ENCODE measurements around the gene VWA5A. TPM values are rescaled to one million over a fixed set of nuclear protein-coding genes. Genes with fewer than 3 reads are reported as not detected.

Gene VWA5A
- total and polyA plus RNA-seq, 10 of the 15 experiments (the other 5 are each of a cell fraction or from before 2014, with no cell fraction given): 0.45 to 1.6 (median 1.0) TPM

DNA sequence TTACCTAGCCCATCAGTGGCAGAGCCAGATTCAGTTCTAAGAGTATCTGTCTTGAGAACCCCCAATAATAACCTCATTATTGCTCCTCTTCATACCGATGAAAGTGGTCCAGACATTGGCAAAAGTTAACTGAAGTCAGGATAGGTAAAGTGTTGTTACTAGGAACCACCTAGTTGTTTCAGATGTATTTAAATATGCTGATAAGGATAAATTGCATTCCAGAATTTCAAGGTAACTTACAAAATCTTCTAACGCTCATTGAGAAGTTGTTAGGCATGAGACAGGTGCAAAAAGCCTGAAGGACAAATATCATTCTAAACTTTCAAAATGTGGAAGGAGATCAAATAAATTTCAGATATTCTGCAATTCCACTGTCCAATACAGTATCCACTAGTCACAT lies 27.8 kb downstream of the VWA5A start:
- in situ Hi-C loops (cut with MboI): no loop called here
- no peak for DNase-seq (ENCODE audit: low read depth, low spot score)
- Histone ChIP-seq H3K4me3 (no peak overlapping the region), H3K79me2 (ENCODE audit: control insufficient read depth, insufficient read depth, low read length) (no peaks in the 10 kb centered on the region), H3K4me1 (ENCODE audit: control insufficient read depth, insufficient read depth, low read length) (no peaks in the 10 kb centered on the region), H2AFZ (ENCODE audit: control insufficient read depth, low read depth, low read length) (no peak overlapping the region), H4K20me1 (ENCODE audit: control insufficient read depth, insufficient read depth) (no peaks in the 10 kb centered on the region), H3K36me3 (ENCODE audit: control insufficient read depth in 2 of 2, insufficient read depth in 2 of 2, low read length in 1 of 2) (no peaks in the 10 kb centered on the region), H3K9me3 (replicated peaks; ENCODE audit: control insufficient read depth, insufficient read depth, low read length) (no peaks in the 10 kb centered on the region), H3K4me2 (ENCODE audit: control insufficient read depth, insufficient read depth) (no peak overlapping the region), H3K27me3 (replicated peaks in 1 of 2; ENCODE audit: control insufficient read depth in 2 of 2, insufficient read depth in 2 of 2, low read length in 1 of 2) (no peaks in the 10 kb centered on the region), H3K27ac (ENCODE audit: control insufficient read depth, insufficient read depth) (no peak overlapping the region), H3K9ac (ENCODE audit: control insufficient read depth, insufficient read depth, low read length) (no peak overlapping the region)
- ChIA-PET POLR2A (no interaction called here), CTCF (interaction anchor here (1.7 kb wide), 1 partner anchor 51 kb away, joined by 5 read pairs; no protein-coding TSS in a partner anchor), RAD21 (ENCODE audit: unreplicated experiment) (no interaction called here), SMC1A (ENCODE audit: uncharacterized antibody, unreplicated experiment) (interaction anchor here (1.0 kb wide), 1 partner anchor 9 kb away, joined by 3 read pairs; no protein-coding TSS in a partner anchor)
- no peak for TF ChIP-seq RAD21 (IDR thresholded peaks at IDR 0.05; ENCODE audit: insufficient read depth, low read depth, low read length)
- TF ChIP-seq BCL11A (IDR thresholded peaks at IDR 0.05; ENCODE audit: low read depth, low read length): no peak
- TF ChIP-seq, protein P1, sequence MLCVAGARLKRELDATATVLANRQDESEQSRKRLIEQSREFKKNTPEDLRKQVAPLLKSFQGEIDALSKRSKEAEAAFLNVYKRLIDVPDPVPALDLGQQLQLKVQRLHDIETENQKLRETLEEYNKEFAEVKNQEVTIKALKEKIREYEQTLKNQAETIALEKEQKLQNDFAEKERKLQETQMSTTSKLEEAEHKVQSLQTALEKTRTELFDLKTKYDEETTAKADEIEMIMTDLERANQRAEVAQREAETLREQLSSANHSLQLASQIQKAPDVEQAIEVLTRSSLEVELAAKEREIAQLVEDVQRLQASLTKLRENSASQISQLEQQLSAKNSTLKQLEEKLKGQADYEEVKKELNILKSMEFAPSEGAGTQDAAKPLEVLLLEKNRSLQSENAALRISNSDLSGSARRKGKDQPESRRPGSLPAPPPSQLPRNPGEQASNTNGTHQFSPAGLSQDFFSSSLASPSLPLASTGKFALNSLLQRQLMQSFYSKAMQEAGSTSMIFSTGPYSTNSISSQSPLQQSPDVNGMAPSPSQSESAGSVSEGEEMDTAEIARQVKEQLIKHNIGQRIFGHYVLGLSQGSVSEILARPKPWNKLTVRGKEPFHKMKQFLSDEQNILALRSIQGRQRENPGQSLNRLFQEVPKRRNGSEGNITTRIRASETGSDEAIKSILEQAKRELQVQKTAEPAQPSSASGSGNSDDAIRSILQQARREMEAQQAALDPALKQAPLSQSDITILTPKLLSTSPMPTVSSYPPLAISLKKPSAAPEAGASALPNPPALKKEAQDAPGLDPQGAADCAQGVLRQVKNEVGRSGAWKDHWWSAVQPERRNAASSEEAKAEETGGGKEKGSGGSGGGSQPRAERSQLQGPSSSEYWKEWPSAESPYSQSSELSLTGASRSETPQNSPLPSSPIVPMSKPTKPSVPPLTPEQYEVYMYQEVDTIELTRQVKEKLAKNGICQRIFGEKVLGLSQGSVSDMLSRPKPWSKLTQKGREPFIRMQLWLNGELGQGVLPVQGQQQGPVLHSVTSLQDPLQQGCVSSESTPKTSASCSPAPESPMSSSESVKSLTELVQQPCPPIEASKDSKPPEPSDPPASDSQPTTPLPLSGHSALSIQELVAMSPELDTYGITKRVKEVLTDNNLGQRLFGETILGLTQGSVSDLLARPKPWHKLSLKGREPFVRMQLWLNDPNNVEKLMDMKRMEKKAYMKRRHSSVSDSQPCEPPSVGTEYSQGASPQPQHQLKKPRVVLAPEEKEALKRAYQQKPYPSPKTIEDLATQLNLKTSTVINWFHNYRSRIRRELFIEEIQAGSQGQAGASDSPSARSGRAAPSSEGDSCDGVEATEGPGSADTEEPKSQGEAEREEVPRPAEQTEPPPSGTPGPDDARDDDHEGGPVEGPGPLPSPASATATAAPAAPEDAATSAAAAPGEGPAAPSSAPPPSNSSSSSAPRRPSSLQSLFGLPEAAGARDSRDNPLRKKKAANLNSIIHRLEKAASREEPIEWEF (IDR thresholded peaks at IDR 0.05; ENCODE audit: insufficient replicate concordance, low read depth, low read length): no peak
- TF ChIP-seq POLR2AphosphoS5 (IDR thresholded peaks at IDR 0.05; ENCODE audit: low read length): no peak
- TF ChIP-seq ZNF217 (IDR thresholded peaks at IDR 0.05): no peak
- TF ChIP-seq SUZ12 (IDR thresholded peaks at IDR 0.05; ENCODE audit: unreplicated experiment): no peak
- TF ChIP-seq EZH2 (IDR thresholded peaks at IDR 0.05; ENCODE audit: borderline replicate concordance, control insufficient read depth, low read depth, low read length): no peak
- TF ChIP-seq ZZZ3 (IDR thresholded peaks at IDR 0.05; ENCODE audit: control insufficient read depth, insufficient read length, low read depth): no peak
- no peak for TF ChIP-seq SIN3A (IDR thresholded peaks at IDR 0.05; ENCODE audit: low read depth, low read length)
- no peak for TF ChIP-seq EGR1 (IDR thresholded peaks at IDR 0.05; ENCODE audit: borderline replicate concordance in 1 of 2, low read depth in 2 of 2, low read length in 2 of 2)
- TF ChIP-seq TCF3 (IDR thresholded peaks at IDR 0.05; ENCODE audit: borderline replicate concordance, insufficient read depth, low read depth, low read length): no peak
- no peak for TF ChIP-seq STAT1 (conservative IDR thresholded peaks at IDR 0.05)
- TF ChIP-seq, protein P2, sequence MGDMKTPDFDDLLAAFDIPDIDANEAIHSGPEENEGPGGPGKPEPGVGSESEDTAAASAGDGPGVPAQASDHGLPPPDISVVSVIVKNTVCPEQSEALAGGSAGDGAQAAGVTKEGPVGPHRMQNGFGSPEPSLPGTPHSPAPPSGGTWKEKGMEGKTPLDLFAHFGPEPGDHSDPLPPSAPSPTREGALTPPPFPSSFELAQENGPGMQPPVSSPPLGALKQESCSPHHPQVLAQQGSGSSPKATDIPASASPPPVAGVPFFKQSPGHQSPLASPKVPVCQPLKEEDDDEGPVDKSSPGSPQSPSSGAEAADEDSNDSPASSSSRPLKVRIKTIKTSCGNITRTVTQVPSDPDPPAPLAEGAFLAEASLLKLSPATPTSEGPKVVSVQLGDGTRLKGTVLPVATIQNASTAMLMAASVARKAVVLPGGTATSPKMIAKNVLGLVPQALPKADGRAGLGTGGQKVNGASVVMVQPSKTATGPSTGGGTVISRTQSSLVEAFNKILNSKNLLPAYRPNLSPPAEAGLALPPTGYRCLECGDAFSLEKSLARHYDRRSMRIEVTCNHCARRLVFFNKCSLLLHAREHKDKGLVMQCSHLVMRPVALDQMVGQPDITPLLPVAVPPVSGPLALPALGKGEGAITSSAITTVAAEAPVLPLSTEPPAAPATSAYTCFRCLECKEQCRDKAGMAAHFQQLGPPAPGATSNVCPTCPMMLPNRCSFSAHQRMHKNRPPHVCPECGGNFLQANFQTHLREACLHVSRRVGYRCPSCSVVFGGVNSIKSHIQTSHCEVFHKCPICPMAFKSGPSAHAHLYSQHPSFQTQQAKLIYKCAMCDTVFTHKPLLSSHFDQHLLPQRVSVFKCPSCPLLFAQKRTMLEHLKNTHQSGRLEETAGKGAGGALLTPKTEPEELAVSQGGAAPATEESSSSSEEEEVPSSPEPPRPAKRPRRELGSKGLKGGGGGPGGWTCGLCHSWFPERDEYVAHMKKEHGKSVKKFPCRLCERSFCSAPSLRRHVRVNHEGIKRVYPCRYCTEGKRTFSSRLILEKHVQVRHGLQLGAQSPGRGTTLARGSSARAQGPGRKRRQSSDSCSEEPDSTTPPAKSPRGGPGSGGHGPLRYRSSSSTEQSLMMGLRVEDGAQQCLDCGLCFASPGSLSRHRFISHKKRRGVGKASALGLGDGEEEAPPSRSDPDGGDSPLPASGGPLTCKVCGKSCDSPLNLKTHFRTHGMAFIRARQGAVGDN (IDR thresholded peaks at IDR 0.05): no peak
- intact Hi-C loops (cut with micrococcal nuclease; ENCODE audit: unreplicated experiment): no loop called here
- no peak for ATAC-seq
- 63% methylated on average over 2 of the region's 2 CpGs for WGBS (ENCODE audit: insufficient coverage, insufficient replicate concordance, low lambda C conversion rate, missing lambda C conversion rate)
- no peak for FAIRE-seq
- no TSS peak for BruUV-seq (replicated peaks)
